SK-N-SH (cell line): ENCODE data around the gene INHBB. TPM values are rescaled to one million over a fixed set of nuclear protein-coding genes. Genes with fewer than 3 reads are reported as not detected.

ENCODE experiments used
- CTCF ChIA-PET: fragments of 300-600, 350-600 bp; formaldehyde crosslinking; extraction: SDS; loops from one replicate; lab custom pipeline; 2021; lab: Yijun Ruan, JAX
- POLR2A ChIA-PET: fragments of 350-600 bp; sonication (Branson Sonifier 250); formaldehyde crosslinking; extraction: SDS; loops from one replicate; lab custom pipeline; 2020; ENCODE audit warnings: antibody characterized with exemption, inconsistent platforms; lab: Yijun Ruan, JAX
- DNase-seq: peaks from one replicate; pipeline ENCODE4 v3.0.0; 2012
- H2AFZ ChIP-seq: fragments of 200-600 bp; sonication (generic); 2 replicates; pipeline ENCODE4 v1.8.1; 2016; ENCODE audit warnings: antibody characterized with exemption, mild to moderate bottlenecking, low read depth
- H3F3A ChIP-seq: fragments of 200-600 bp; sonication (generic); replicated peaks from 2 replicates; pipeline ENCODE3; 2016; ENCODE audit warnings: antibody characterized with exemption, mild to moderate bottlenecking; ENCODE audit not compliant: insufficient read depth
- H3K27ac ChIP-seq, 2 experiments: fragments of 200-500 bp in 1 of 2; fragments of 200-600 bp in 1 of 2; sonication (Bioruptor generic) in 1 of 2; sonication (generic), shearing (Covaris generic) in 1 of 2; 2 replicates each; pipeline versions ENCODE4 v1.5.1 to v1.6.1; 2014 to 2016; ENCODE audit warnings: low read depth in 2 of 2, inconsistent platforms in 1 of 2, low read length in 1 of 2, mild to moderate bottlenecking in 1 of 2, mixed read lengths in 1 of 2
- H3K27me3 ChIP-seq: fragments of 200-600 bp; sonication (generic), shearing (Covaris generic); 2 replicates; pipeline ENCODE4 v1.6.1; 2016; ENCODE audit warnings: mixed run types; ENCODE audit not compliant: insufficient read depth
- H3K36me3 ChIP-seq, 2 experiments: fragments of 200-500 bp in 1 of 2; fragments of 200-600 bp in 1 of 2; sonication (Bioruptor generic) in 1 of 2; sonication (generic) in 1 of 2; replicated peaks in 1 of 2; 2 replicates each; pipeline versions ENCODE3 to v1.5.1; 2014 to 2016; ENCODE audit warnings: low read length in 1 of 2, mild to moderate bottlenecking in 1 of 2; ENCODE audit not compliant: insufficient read depth in 2 of 2, control insufficient read depth in 1 of 2
- H3K4me1 ChIP-seq, 2 experiments: fragments of 200-500 bp in 1 of 2; fragments of 200-600 bp in 1 of 2; sonication (Bioruptor generic) in 1 of 2; sonication (generic), shearing (Covaris generic) in 1 of 2; 2 replicates each; pipeline versions ENCODE4 v1.5.1 to v1.6.1; 2014 to 2016; ENCODE audit warnings: low read depth in 1 of 2, low read length in 1 of 2, mixed run types in 1 of 2; ENCODE audit not compliant: insufficient read depth in 2 of 2, control insufficient read depth in 1 of 2
- H3K4me2 ChIP-seq: fragments of 200-600 bp; sonication (generic), shearing (Covaris generic); 2 replicates; pipeline ENCODE4 v1.6.1; 2017; ENCODE audit warnings: mixed run types
- H3K4me3 ChIP-seq, 2 experiments: fragments of 200-500 bp in 1 of 2; fragments of 200-600 bp in 1 of 2; sonication (Bioruptor generic) in 1 of 2; sonication (generic), shearing (Covaris generic) in 1 of 2; 2 replicates each; pipeline versions ENCODE4 v1.5.1 to v1.8.1; 2014 to 2016; ENCODE audit warnings: low read depth in 2 of 2, inconsistent platforms in 1 of 2, low read length in 1 of 2, mild to moderate bottlenecking in 1 of 2, mixed read lengths in 1 of 2, moderate library complexity in 1 of 2
- H3K79me2 ChIP-seq: fragments of 200-600 bp; sonication (generic); 2 replicates; pipeline ENCODE4 v1.8.1; 2017; ENCODE audit warnings: mild to moderate bottlenecking; ENCODE audit not compliant: insufficient read depth
- H3K9ac ChIP-seq: fragments of 200-600 bp; sonication (generic); 2 replicates; pipeline ENCODE4 v1.6.1; 2017; ENCODE audit warnings: mixed run types
- H3K9me2 ChIP-seq: fragments of 200-600 bp; sonication (generic); 2 replicates; pipeline ENCODE4 v1.6.1; 2017; ENCODE audit warnings: mixed run types
- H3K9me3 ChIP-seq: fragments of 200-600 bp; sonication (generic); 2 replicates; pipeline ENCODE4 v1.6.1; 2017; ENCODE audit warnings: mixed run types, mild to moderate bottlenecking, moderate library complexity
- H4K20me1 ChIP-seq: fragments of 200-600 bp; sonication (generic); 2 replicates; pipeline ENCODE4 v1.6.1; 2017; ENCODE audit warnings: mild to moderate bottlenecking, mixed run types; ENCODE audit not compliant: insufficient read depth
- CHD2 ChIP-seq: fragments of 150-350 bp; IDR thresholded peaks from 2 replicates; pipeline ENCODE4 v1.6.1; 2018; ENCODE audit warnings: low read length; ENCODE audit not compliant: partially characterized antibody
- EP300 ChIP-seq, 2 experiments: IDR thresholded peaks; 2 replicates each; pipeline versions ENCODE4 v1.4.0 to v1.6.1; 2012; ENCODE audit warnings: borderline replicate concordance in 1 of 2, low read depth in 1 of 2, low read length in 1 of 2
- EZH2phosphoT487 ChIP-seq: fragments of 200-600 bp; sonication (generic); IDR thresholded peaks from 2 replicates; pipeline ENCODE4 v1.6.1; 2017; ENCODE audit warnings: low read depth, mixed run types, mild to moderate bottlenecking, antibody characterized with exemption, moderate library complexity, borderline replicate concordance
- FOSL2 ChIP-seq: IDR thresholded peaks from 2 replicates; pipeline ENCODE4 v1.4.0; 2012; ENCODE audit warnings: low read depth, mild to moderate bottlenecking, moderate library complexity, borderline replicate concordance
- GATA2 ChIP-seq: sonication (generic); formaldehyde crosslinking; IDR thresholded peaks from 2 replicates; pipeline ENCODE4 v1.5.0; 2020; ENCODE audit warnings: mild to moderate bottlenecking, missing genetic modification reagents
- IRF3 ChIP-seq: fragments of 150-350 bp; IDR thresholded peaks from 2 replicates; pipeline ENCODE4 v1.6.1; 2016; ENCODE audit warnings: mild to moderate bottlenecking, low read depth, low read length
- MEF2A ChIP-seq: IDR thresholded peaks from 2 replicates; pipeline ENCODE4 v1.4.0; 2012; ENCODE audit warnings: low read depth, borderline replicate concordance
- NFIC ChIP-seq: IDR thresholded peaks from 2 replicates; pipeline ENCODE4 v1.4.0; 2012; ENCODE audit warnings: borderline replicate concordance
- POLR2AphosphoS5 ChIP-seq: IDR thresholded peaks from 2 replicates; pipeline ENCODE4 v1.6.1; 2012; ENCODE audit warnings: low read depth, low read length
- SMC3 ChIP-seq: IDR thresholded peaks from 2 replicates; pipeline ENCODE4 v1.6.1; 2012; ENCODE audit warnings: low read depth, low read length, improper control_type of control experiment
- TAF1 ChIP-seq: IDR thresholded peaks from 2 replicates; pipeline ENCODE4 v1.6.1; 2012; ENCODE audit warnings: low read depth, mild to moderate bottlenecking, low read length, moderate library complexity, borderline replicate concordance
- USF2 ChIP-seq: fragments of 150-350 bp; IDR thresholded peaks from 2 replicates; pipeline ENCODE4 v1.6.1; 2017; ENCODE audit warnings: antibody characterized with exemption, low read length, low read depth, borderline replicate concordance
- WGBS: methylation state at CpG from one replicate; pipeline ENCODE4 v1.1.6; 2017; ENCODE audit warnings: low lambda C conversion rate; 5-methylcytosine and 5-hydroxymethylcytosine counted together
- polyA plus RNA-seq, 3 experiments: library from polyadenylated mRNA; depleted of rRNA; stranded (reverse); fragments of >200 nt; gene quantifications; 2 replicates each; pipeline ENCODE4 v1.2.3, GENCODE V29; 2012
- TF ChIP-seq, protein P1 (sequence below): IDR thresholded peaks from 2 replicates; pipeline ENCODE4 v1.4.0; 2012; ENCODE audit warnings: low read depth, borderline replicate concordance

INHBB gene
- polyA plus RNA-seq, 1 of the 3 experiments (the other 2 are of a cell fraction): 0.03 TPM

DNA sequence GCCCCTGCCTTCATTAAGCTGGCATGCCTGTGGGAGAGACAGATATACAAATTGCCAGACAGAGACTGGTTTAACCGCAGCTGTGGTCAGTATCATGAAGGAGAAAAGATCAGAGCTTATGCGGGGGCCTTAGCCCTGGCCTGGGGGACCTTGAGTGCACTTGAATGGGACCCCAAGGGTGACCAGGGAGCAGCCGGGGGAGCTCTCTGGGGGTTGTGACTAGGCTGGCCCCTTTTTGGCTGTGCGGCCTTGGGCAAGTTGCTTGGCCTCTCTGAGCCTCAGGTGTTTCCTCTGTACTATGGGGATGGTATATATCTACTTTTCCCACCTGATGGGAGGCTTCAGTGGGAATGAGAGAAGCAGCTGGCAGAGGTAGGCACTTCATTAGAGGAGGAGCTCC lies 35.7 kb downstream of the INHBB start:
- no peaks in the 10 kb centered on the region for H3K79me2 ChIP-seq
- DNase-seq: no peak
- no peaks in the 10 kb centered on the region for H3F3A ChIP-seq
- H3K4me2 ChIP-seq: no peak overlapping the region
- POLR2A ChIA-PET: no interaction called here
- WGBS: 43% methylated on average over 4 of the region's 4 CpGs
- no peak overlapping the region for H3K4me3 ChIP-seq
- H3K9me3 ChIP-seq: no peaks in the 10 kb centered on the region
- CTCF ChIA-PET: interaction anchor here (1.1 to 1.9 kb wide), 2 partner anchors 38 to 690 kb away, joined by 3 to 4 read pairs; no protein-coding TSS in a partner anchor
- no peak overlapping the region for H2AFZ ChIP-seq
- TF ChIP-seq POLR2AphosphoS5: no peak
- TF ChIP-seq USF2: no peak
- TF ChIP-seq IRF3: no peak
- no peak for TF ChIP-seq TAF1
- no peak for TF ChIP-seq CHD2
- no peak for TF ChIP-seq NFIC
- no peak for TF ChIP-seq GATA2 (CRISPR knock-in tag)
- TF ChIP-seq EZH2phosphoT487: no peak
- TF ChIP-seq SMC3: no peak
- no peak for TF ChIP-seq EP300 (IDR thresholded peaks at IDR 0.05; ENCODE audit: borderline replicate concordance in 1 of 2, low read depth in 1 of 2, low read length in 1 of 2)
- TF ChIP-seq, protein P1, sequence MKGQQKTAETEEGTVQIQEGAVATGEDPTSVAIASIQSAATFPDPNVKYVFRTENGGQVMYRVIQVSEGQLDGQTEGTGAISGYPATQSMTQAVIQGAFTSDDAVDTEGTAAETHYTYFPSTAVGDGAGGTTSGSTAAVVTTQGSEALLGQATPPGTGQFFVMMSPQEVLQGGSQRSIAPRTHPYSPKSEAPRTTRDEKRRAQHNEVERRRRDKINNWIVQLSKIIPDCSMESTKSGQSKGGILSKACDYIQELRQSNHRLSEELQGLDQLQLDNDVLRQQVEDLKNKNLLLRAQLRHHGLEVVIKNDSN: no peak
- TF ChIP-seq MEF2A: no peak
- H3K36me3 ChIP-seq: no peaks in the 10 kb centered on the region
- H4K20me1 ChIP-seq: no peaks in the 10 kb centered on the region
- no peak overlapping the region for H3K27ac ChIP-seq
- no peak overlapping the region for H3K9ac ChIP-seq
- peaks cover 0 to 3% of the 10 kb centered on the region in 2 experiments; a peak in 1 of 4 replicates for H3K4me1 ChIP-seq
- H3K27me3 ChIP-seq: peaks cover 6% of the 10 kb centered on the region
- H3K9me2 ChIP-seq: no peaks in the 10 kb centered on the region

DNA sequence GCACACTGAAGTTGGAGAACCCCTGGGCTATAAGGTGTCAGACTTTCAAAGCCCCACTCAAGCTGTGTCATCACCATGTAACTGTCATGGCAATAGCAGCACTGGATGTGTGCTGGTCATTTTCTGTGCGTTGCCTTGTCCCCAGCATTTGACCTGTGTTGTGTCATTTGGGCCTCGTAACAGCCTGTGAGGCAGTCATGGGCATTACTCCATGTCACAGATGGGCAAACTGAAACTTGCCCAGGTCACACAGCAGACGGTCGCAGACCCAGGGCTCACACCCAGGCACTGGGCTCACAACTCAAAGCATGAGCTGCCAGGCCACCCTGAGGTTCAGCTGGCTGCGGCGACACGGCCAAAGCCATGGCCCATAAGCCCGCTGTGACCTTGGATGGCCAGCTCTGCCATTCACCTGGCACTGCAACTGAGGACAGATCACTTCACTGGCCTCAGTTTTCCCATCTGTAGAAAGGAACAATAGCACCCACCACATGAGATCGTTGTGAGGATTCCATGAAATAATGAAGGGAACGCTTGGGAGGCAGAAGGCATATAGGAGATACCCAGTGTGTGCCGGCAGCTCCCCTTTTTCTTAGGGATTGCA lies 36.7 kb downstream of the INHBB start:
- Histone ChIP-seq H3K4me1 (peaks cover 0 to 3% of the 10 kb centered on the region in 2 experiments; a peak in 1 of 4 replicates), H3K4me3 (no peak overlapping the region), H3K27ac (no peak overlapping the region), H3K4me2 (no peak overlapping the region), H3K9me3 (no peaks in the 10 kb centered on the region), H3K9ac (no peak overlapping the region), H4K20me1 (no peaks in the 10 kb centered on the region), H3F3A (no peaks in the 10 kb centered on the region), H3K36me3 (no peaks in the 10 kb centered on the region), H3K9me2 (no peaks in the 10 kb centered on the region), H2AFZ (no peak overlapping the region), H3K27me3 (peaks cover 6% of the 10 kb centered on the region), H3K79me2 (no peaks in the 10 kb centered on the region)
- CTCF ChIA-PET: interaction anchor here (1.1 to 1.9 kb wide), 2 partner anchors 39 to 689 kb away, joined by 3 to 4 read pairs; no protein-coding TSS in a partner anchor
- DNase-seq: no peak
- POLR2A ChIA-PET: no interaction called here
- WGBS: 84% methylated on average over 5 of the region's 11 CpGs
- TF ChIP-seq FOSL2: no peak
